Endothelial cell of umbilical vein (primary cell): ENCODE measurements around the gene MGAT5B.

Experiments used
- CTCF ChIP-seq, 2 donors: IDR thresholded peaks; 1 replicate in 1 of 2; 2 replicates in 1 of 2; pipeline ENCODE4 v1.5.1; 2011; ENCODE audit warnings: low read length in 2 of 2, mild to moderate bottlenecking in 2 of 2, moderate library complexity in 2 of 2, control low read depth in 1 of 2, inconsistent platforms in 1 of 2, low read depth in 1 of 2; ENCODE audit not compliant: insufficient read depth in 1 of 2; ENCODE audit errors: extremely low read depth in 1 of 2
- EZH2 ChIP-seq: IDR thresholded peaks from 2 replicates; pipeline ENCODE4 v1.6.1; 2012; ENCODE audit warnings: borderline replicate concordance, low read depth, mild to moderate bottlenecking, moderate library complexity, low read length, inconsistent platforms; ENCODE audit not compliant: severe bottlenecking
- GATA2 ChIP-seq: IDR thresholded peaks from 2 replicates; pipeline ENCODE4 v1.7.0; 2011; ENCODE audit warnings: low read depth, mild to moderate bottlenecking, moderate library complexity, mixed read lengths, low read length; ENCODE audit not compliant: insufficient read length, insufficient read depth
- JUN ChIP-seq: IDR thresholded peaks from 2 replicates; pipeline ENCODE4 v1.6.1; 2011; ENCODE audit warnings: borderline replicate concordance, low read depth; ENCODE audit not compliant: insufficient read length, insufficient read depth
- MYC ChIP-seq: IDR thresholded peaks from one replicate; pipeline ENCODE4 v1.6.1; 2011; ENCODE audit warnings: mild to moderate bottlenecking, low read depth, low read length
- POLR2A ChIP-seq: IDR thresholded peaks from 2 replicates; pipeline ENCODE4 v1.6.1; 2012; ENCODE audit warnings: low read depth, mild to moderate bottlenecking, control low read depth, low read length
- POLR2AphosphoS5 ChIP-seq: IDR thresholded peaks from 2 replicates; pipeline ENCODE4 v1.6.1; 2012; ENCODE audit warnings: low read depth, mild to moderate bottlenecking, control low read depth, low read length, moderate library complexity; ENCODE audit not compliant: insufficient read depth
- TF ChIP-seq, protein P1 (sequence below): IDR thresholded peaks from 2 replicates; pipeline ENCODE4 v1.6.1; 2011; ENCODE audit not compliant: insufficient read depth, insufficient read length

DNA sequence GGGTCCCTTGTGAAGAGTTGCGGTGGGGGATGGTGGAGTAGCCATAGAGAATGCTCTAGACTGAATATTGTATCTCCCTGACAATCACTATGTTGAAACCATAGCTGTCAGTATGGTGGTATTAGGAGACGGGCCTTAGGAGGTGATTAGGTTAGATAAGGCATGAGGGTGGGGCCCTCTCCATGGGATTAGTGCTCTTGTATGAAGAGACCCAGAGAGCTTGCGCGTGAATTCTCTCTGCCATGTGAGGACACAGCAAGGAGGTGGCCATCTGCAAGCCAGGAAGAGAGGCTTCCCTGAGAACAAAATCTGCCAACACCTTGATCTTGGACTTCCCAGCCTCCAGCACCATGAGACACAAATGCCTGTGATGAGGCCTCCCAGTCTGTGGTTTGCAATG, 34.5 kb upstream of the MGAT5B start:
- TF ChIP-seq GATA2 (no peak), EZH2 (no peak), POLR2AphosphoS5 (no peak), CTCF (IDR thresholded peaks at IDR 0.05; ENCODE audit: extremely low read depth in 1 of 2, insufficient read depth in 1 of 2, low read depth in 1 of 2, low read length in 2 of 2) (no peak), MYC (no peak), JUN (no peak), POLR2A (no peak)
- TF ChIP-seq, protein P1, sequence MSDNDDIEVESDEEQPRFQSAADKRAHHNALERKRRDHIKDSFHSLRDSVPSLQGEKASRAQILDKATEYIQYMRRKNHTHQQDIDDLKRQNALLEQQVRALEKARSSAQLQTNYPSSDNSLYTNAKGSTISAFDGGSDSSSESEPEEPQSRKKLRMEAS = no peak
